Epithelial cell of proximal tubule (primary cell): ENCODE results near the gene BCHE. TPM values are rescaled to one million over a fixed set of nuclear protein-coding genes. Genes with fewer than 3 reads are reported as not detected.

Experiments
- DNase-seq: peaks from one replicate; pipeline ENCODE4 v3.0.0-alpha.2; 2011; ENCODE audit warnings: low read depth
- H3K4me3 ChIP-seq: 2 replicates; pipeline ENCODE4 v1.5.1; 2011; ENCODE audit warnings: low read depth, mild to moderate bottlenecking, low read length
- CTCF ChIP-seq: conservative IDR thresholded peaks from 2 replicates; pipeline ENCODE4 v1.5.1; 2012; ENCODE audit warnings: low read depth, mild to moderate bottlenecking, low read length
- total RNA-seq: library from RNA; depleted of rRNA; stranded (reverse); fragments of >200 nt; gene quantifications from 2 replicates; pipeline ENCODE4 v1.2.3, GENCODE V29; 2015

BCHE gene
- 1.1 and 2.9 TPM in 2 replicates for total RNA-seq

DNA sequence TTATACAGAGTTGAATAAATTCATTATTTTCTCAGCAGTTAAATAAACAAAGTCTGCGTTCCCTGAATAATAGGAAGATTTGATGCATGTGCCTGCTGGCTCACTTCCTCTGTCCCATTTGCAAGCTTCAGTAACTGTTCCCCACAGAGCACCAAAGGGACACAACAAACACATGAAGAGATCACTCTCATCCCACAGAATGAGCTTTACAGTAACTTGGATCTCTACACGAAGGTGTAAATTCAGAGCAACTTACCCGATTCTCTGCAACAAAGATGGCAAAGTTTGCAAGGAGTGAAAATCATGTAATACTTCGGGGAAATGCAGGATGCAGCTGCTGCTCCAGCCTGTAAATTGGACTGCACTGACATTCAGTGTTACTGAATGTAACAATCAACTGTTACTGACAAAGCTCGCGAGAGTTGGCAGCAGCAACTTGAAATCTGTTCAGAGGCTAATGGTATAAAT lies at the start of gene BCHE:
Gene BCHE (minus strand): TSS at position 366 of the 468 bp plus-strand sequence. CDS start 6,390 bp downstream, outside the sequence.
- peak; percentile 41 for DNase-seq
- TF ChIP-seq CTCF = no peak
- peak within 1 kb of the TSS; percentile 50 for H3K4me3 ChIP-seq

- TF ChIP-seq CTCF = no peak
- DNase-seq = no peak
- H3K4me3 ChIP-seq = no peak overlapping the region
These were observed 48.5 kb upstream of the BCHE start for GRCh38 chr3:165885558-165886270.

- no peak overlapping the region for H3K4me3 ChIP-seq
These were observed 47.3 kb upstream of the BCHE start for GRCh38 chr3:165884518-165884917.

DNA sequence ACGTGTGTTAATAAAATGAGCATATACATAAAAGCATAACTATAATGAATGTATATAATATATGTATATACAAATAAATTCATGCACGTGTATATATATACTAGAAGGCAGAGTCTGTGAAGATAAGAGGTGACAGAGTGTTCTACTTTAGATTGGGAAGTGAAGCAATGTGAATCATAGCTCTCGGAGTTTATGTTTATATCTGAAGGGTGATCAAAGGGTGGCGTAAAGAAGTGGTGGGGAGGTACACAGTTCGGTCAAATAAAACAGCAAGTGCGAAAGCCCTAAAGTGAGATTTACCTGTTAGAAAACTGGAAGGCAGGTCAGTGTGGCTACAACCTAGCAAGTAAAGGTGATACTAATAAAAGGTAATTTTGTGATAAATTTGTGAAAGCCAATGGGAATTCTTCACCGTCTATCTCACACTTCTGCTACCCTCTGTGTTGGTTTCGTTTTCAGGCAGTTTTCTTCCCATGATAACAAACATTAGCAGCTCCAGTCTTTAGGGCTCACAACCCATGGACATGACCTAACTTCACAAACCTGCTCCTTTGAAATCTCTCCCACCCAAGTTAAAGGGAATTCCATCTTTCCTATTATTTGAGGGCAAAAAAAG lies 46.7 kb upstream of the BCHE start:
- peak overlapping the region; percentile 36 for H3K4me3 ChIP-seq
- no peak for DNase-seq
- TF ChIP-seq CTCF = no peak

More at GRCh38 chr3:165884518-165884917, 47.3 kb upstream of the BCHE start:
- TF ChIP-seq CTCF = no peak
- DNase-seq = no peak

DNA sequence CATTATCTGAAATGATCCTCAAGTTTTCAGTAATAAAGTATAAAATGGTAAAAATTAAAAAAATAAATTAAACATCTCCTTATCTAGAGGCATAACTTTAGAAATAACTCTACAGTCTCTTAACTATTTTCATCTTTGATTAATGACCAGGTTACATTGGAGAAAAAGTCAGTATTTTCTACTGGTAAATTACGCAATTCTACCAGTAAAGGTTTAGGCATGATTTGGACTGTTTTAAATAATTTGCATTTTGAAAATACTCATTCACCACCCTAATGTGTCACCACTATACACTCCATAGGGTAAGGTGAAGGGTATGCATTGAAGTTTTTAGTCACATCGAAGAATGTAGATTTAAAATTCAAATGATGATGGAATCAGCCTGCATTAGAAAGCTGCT lies 45.9 kb upstream of the BCHE start:
- no peak for TF ChIP-seq CTCF
- no peak for DNase-seq
- no peak overlapping the region for H3K4me3 ChIP-seq

DNA sequence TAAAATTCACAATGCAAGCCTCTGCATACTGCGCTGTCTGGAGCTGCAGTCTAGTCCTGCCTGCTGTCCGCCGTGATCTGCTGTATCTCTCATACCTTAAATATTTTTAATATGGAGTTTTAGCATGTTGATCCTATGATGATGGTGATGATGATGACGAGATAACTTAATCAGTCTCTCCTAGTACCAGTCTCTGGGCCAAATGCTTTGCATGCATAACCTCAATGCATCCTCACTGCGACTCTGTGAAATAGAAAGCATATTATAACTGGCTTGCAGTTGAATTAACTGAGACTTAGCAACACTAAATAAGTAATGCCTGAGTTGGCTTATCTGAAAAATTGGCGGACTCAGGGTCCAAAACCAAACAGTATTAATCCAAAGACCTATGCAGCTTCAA lies 38.4 kb upstream of the BCHE start:
- no peak for TF ChIP-seq CTCF
- DNase-seq = no peak
- no peak overlapping the region for H3K4me3 ChIP-seq
